Mucosa of gallbladder (tissue), 1 donor: ENCODE measurements around the gene BYSL. TPM values are rescaled to one million over a fixed set of nuclear protein-coding genes. Genes with fewer than 3 reads are reported as not detected.

ENCODE experiments used
- DNase-seq: peaks from one replicate; pipeline ENCODE4 v3.0.0-alpha.2; 2020; ENCODE audit warnings: low spot score
- total RNA-seq: library from RNA; stranded (reverse); gene quantifications from one replicate; pipeline ENCODE4 v1.2.1, GENCODE V29; 2021
- donor health status: DM: no; HTN: no; CAD: no.

The BYSL gene, protein sequence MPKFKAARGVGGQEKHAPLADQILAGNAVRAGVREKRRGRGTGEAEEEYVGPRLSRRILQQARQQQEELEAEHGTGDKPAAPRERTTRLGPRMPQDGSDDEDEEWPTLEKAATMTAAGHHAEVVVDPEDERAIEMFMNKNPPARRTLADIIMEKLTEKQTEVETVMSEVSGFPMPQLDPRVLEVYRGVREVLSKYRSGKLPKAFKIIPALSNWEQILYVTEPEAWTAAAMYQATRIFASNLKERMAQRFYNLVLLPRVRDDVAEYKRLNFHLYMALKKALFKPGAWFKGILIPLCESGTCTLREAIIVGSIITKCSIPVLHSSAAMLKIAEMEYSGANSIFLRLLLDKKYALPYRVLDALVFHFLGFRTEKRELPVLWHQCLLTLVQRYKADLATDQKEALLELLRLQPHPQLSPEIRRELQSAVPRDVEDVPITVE
- total RNA-seq: 9.6 TPM

DNA sequence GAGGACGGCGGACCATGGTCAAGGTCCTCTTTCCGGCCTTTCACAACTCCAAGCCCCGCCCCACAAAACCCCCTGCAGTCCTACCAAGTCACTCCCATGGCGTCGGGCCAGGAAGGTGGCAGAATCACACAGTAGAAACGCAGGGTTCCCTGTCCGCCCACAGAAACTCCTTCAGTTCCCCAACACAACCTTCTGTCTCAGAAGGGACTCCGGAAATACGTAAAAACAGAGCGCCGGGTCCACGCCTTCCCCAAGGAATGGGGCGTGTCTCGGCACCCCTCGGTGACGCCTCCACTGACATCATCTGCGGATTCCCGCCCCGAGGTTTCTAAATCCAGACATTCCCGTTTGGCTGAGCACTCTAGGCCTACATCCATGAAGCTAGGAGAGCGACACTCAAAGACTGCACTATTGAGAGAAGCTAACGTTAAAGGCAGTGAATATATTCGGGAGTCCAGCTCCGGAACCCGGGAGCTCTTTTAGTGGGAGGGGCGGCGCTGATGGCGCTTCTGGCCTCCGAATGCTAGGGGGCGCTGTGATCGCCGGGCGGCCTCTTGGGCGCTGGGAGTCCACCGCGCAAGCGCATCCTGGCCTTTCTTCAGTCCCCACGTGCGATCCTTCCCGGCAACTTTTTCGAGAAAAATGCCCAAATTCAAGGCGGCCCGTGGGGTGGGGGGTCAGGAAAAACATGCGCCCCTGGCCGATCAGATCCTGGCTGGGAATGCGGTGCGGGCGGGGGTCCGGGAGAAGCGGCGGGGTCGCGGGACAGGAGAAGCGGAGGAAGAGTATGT lies at the start of gene BYSL, which contains the start of gene MED20:
TSS of gene BYSL (plus strand) at position 579 of the 791 bp plus-strand sequence. CDS start at position 643, 64 bp downstream.
TSS of gene MED20 (minus strand) at position 219 of the 791 bp plus-strand sequence. CDS start at position 98, 121 bp downstream.
- peak; percentile 95 for DNase-seq

DNA sequence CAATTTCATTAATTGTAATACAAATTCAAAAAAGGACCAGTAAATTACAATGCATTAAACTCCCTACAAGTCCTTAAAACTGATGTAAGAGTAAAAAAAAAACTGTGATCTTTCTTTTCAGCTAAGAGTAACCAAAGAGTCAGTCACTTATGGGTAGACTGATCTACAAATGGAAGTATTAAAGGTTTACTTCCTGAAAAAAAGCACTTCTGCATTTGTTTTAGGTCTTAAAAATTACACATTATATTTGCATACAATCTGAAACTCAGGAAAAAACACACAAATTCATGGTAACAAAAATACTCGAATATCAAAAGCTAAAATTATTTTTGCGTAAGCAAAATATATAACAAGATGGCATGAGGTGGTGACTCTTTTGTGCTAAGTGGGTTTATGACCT lies 49.6 kb upstream of the BYSL start:
- DNase-seq: no peak

DNA sequence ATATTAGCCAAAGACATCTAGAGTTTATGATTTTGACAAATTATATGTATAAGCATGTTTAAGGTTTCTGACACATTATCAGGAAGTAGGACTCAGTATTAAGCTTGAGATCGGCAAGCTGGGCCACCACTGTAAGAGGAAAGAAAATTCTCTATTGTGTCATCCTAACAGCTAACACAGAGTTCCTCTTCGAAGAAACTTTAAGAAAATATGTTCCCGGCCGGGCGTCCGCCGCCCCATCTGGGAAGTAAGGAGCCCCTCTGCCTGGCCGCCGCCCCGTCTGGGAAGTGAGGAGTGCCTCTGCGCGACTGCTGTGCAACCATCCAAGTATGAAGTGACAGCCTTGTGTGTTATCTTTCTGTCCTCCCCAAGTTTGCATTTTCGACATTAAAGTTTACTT lies 49.2 kb upstream of the BYSL start:
- no peak for DNase-seq

DNA sequence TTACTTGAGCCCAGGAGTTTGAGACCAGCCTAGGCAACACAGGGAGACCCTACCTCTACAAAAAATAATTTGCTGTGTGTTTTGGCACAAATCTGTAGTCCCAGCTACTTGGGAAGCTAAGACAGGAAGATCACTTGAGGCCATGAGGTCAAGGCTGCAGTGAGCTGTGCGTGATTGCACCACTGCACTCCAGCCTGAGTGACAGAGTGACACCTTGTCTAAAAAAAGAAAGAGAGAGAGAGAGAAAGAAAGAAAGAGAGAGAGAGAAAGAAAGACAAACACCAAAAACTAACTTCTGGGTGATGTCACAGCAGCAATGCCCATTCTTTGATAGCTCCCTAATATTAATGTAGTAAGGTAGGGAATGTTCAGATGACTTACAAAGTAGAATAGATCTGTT lies 46.6 kb upstream of the BYSL start:
- DNase-seq: no peak

DNA sequence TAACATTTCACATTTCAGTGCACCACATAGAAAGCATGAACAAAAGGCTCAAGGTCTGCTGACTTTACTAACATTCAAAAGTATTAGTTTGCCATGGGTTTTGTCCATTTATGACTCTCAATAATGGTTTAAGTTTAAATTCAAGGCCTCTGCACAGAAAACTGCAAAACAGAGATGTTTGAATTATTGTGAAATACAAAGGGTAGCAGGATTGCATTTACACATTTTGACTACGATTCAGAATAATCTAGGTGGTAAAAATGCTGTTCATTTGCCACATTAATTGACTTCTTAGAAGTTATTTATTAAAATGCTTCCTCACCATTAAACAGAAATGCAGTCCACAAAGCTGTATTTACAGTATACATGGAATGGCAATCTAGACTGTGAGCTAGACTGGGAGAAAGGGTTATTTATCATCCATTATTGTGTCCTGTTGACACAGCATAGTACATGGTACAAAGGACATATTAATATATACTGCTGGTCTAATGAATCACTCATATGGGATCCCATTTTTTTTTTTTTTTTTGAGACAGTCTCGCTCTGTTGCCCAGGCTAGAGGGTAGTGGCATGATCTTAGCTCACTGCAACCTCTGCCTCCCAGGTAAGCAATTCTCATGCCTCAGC lies 44.1 kb upstream of the BYSL start:
- DNase-seq: no peak

DNA sequence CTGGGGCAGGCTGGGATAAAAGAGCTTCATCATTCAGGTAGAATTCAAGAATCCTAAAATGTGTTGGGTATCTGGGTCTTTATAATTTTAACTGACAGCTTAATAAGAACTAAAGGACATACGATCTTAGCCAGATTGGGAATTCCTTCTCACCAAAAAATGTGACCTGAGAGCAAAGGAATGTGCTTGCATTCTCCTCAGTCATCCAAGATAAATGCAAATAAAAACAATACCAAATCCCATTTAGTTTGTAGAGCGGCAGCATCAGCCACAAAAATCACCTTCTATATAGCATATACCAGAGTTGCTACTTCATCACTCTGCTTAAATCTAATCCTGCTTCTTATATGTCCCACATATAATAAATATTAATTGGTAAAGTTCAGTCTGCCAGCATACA lies 43.1 kb upstream of the BYSL start:
- no peak for DNase-seq

DNA sequence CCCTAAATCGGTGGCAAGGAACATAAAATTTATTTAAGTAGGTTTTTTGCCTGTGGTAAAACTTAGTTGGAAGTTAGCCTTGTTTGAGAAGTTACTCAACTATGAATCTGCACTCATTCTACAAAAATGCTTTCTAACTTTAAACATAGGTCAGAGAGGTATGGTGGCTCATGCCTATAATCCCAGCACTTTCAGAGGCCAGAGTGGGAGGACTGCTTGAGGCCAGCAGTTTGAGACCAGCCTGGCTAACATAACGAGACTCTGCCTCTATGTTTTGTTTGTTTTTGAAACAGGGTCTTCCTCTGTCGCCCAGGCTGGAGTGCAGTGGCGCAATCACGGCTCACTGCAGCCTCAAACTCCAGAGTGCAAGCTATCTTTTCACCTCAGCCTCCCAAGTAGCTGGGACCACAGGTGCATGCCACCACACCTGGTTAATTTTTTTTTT lies 42.3 kb upstream of the BYSL start:
- DNase-seq: no peak

DNA sequence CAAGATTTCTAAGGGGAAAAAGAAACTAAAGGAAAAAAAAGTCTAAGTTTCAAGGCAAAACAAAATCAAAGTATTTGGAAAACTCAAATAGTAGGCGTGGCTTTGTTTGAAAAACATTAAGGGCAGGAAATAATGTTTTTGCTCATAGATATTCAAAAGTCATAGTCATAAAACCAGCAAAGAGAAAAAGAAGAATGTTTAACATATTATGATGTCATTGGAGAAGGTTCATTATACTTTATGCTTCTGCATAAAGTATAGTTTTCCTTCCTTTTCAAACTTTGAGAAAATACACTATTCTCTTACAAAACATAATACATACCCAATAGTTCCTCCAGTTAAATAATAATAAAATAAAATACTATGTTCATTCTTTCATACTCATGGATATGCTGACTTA lies 39.8 kb upstream of the BYSL start:
- DNase-seq: no peak

DNA sequence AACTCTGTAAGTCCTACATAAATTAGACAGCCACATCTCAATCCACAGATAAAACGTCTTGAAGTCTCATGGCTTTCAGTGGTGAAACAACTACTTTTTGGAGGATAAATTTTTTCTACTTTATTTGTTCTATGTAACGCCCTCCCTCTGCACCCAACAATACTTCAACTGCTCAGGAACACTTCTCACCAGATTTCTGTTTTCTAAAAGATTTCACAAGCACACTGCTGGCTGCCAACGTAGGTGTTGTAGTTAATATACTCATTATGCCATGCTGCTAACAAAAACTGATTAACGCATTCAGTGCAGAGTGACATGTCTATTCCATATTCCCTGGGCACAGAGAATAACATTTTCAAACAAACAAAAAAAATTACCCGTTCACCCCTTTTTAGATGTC lies 36.3 kb upstream of the BYSL start:
- no peak for DNase-seq

DNA sequence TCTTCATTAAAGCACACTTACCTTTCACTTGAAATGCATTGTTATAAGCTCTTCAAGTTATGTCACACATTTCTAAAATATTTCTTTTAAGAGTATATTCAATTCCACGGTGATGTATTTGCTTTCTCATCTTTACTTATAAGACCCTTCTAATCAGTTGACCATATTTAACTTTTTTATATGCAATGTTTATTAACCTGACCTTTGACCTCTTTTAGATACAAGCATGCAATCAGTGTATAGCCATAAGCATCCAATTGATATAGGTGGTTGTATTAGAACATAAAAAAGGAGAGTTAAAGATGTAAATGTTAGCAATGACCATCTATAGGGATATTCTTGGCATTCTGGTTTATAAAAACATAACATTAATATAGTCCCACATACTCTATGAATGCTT lies 35.4 kb upstream of the BYSL start:
- DNase-seq: no peak

DNA sequence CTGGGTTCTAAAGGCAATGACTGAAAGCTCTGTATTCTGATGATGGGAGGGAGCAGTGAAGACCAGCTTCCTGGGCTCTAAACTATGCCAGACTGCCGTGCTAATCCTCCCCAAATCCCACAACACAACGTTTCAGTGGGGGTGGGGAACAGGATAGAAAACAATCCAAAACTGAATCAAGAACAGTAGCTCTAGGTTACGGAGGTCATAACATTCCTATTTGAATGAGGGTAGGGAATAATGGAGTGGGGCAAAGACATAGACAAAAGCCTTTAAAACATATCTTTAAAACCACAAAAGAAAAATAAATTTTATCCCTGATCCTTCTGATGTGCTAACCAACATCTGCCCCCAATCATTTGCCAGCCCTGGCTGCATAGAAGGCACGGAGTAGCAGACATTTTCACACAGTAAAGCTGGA lies 34.0 kb upstream of the BYSL start:
- no peak for DNase-seq

DNA sequence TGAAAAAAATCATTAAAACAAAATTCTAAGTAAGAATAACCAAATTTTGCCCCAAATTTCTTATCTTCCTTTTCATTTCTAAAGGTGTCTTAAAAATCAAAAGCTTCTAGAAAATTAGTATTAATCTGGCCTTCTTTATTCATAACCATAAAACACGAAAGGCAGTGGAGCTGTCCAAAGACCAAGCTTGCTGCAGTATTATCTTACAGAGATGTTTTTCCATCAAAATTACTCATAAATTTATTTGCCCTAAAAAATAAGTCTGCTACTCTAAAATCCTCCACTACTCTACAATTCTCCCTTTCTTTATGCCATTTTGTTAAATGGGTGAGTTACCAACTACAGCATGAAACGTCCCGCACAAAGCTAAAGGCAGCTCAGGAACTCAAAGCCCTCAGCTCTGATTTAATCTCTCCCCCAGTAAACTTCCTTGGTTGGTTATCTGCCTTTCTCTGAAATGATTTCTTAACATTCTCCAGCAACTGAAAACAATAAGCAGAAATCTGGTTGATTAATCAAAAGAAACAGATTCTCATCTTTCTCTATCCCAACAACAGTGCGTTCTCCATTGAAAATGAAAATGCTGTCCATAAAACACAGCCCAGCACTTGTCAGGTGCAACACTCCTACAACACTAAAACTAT lies 28.3 kb upstream of the BYSL start:
- no peak for DNase-seq

DNA sequence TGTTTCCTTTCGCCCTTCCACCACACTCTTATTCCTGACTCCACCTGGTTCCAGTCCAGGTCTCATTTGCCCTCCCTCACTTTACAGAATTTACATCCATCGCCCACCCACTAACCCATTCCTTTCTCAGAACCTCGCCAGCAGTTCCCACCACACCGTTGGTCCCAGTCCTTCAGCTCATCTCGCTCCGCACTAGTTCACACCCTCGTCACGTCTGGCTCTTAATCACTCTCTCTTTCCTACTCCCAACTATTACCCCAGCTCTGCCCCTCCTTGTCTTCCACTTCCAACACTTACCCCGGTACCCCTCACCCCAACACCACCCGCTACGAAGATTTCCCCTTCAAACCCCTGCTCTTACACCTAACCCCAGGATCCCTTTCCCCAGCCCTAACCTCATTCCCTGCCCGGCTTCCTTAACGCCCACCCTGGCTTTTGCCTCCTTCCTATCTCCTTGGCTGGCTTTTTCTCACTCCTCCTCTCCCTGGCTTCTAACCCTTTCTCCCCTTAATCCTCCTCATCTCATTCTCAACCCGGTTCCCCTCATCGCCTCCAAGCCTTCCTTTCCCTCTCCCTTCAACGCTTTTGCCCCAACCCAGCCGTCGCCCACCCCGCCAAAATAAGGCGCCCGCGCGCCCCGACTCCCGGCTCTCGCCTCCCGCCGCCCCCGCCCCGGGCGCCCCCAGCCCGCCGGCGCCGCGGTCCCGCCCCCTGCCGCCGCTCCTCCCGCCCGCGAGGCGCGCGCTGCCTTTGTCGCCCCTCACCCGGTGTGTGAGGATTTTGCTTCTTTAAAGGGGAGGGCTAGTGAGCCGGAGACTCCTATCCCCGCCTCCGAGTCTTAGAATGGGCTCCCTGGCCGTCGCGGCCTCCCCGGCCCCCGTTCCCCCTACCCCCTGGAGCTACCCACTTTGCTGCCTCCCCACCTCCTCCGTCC lies 26.7 kb upstream of the BYSL start:
- no peak for DNase-seq

DNA sequence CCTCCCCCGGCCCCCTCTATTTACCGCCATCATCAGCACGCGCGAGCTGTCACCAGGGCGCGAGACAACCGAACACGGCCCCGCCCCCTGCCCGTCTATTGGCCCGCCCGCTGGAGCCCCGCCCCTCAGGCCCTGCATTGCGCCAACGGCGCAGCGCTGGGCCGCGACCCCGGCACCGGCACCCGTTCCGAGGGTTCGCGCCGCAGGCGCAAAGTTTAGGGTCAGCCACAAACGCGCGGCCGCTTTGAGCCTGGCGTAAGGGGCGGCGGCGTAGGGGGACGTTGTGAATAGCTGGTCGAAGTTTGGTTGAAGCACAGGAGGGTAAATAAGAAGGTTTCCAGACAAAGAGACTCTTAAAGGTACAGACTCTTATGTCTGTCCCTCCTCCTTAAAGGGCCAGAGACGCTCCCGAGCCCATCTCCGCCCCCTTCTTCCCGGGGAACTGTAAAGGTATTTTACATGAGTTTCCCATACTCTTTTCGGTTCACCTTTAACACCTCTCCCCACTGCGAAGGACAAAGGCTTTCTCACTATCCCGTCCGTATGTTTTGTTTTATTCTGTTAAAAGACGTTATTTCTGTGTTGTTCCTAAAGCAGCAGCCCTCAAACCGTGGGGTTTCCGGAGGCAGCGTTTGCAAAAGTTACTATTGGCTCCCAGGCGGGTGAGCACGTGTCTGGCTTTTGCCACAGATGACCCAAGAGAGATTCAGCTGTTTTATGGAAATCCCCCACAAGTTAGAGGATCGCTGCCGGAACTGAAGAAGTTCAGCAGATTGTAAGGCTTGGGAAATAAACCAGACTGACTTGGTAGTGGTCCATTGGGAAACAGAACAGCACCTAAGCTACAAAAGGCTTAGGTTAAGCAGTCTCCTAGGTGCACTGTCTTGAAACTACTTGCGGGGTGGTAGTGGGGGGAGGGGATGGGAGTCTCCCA lies 25.7 kb upstream of the BYSL start, which contains the start of gene USP49:
TSS of gene USP49 (minus strand) at position 76 of the 934 bp plus-strand sequence. CDS start 88,392 bp downstream, outside the sequence.
- peak; percentile 84 for DNase-seq

DNA sequence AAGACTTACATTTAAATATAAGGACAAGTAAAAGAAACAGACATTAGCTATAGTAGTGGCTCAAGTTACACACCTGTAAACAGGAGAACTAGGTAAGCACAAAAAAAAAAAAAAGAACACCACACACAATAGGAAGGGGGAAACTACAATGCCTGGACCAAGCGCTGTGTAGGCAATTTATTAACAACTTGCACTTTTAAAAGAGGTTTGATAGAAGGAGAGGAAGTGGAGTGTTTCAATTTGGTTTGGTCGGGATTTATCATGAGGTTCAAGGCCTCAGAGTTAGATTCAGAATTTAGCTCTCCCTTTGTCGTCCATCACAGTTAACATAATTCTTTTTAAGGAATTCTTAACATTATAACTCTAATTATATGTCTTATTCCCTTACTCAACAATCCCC lies 25.0 kb upstream of the BYSL start:
- no peak for DNase-seq

DNA sequence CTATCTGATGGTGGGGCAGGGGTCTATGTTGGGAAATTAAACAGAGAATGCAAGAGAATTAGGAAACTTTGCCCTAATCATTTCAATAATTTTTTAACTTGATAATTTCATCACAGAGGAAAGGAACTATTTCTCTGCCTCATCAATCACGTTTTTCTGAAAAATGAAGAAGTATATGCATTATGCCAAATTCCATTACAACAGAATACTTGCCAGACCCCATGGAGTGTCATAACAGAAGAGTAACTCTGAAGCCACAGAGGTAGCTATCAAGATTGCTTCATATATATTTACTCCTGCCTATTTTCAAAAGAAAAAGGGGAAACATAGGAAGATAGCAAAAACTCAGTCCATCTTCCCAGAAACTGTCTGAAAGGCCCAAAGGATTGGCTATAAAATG lies 20.4 kb upstream of the BYSL start:
- DNase-seq: no peak

DNA sequence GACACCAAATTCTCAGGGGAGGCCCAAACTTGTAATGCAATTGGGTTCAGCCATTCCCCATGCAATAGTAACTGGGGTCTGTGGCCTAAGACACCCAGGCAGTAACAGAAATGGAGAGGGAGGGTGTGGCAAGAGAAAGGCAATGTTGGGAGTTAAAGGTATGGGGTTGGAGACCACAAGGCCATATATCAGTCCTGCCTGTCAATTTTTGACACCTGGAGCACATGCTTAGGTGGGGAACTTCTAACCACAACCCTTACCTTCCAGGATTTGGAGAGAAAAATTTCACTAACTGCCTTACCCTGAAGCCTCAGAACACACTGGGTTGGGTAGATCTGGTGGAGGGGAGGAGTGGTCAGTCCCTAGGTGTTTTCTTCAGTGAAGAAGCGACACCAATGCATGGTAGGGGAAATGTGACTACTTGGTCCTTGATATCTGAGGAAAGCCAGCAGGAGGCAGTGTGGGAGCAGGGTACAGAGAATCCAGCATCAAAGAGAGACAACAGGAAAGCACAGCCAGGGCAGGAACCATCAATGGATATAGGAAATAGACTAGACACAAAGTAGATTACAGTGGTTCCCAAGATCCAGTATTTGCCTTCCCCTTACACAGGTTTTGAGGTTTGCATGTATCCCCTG lies 19.3 kb upstream of the BYSL start:
- peak; percentile 34 for DNase-seq

DNA sequence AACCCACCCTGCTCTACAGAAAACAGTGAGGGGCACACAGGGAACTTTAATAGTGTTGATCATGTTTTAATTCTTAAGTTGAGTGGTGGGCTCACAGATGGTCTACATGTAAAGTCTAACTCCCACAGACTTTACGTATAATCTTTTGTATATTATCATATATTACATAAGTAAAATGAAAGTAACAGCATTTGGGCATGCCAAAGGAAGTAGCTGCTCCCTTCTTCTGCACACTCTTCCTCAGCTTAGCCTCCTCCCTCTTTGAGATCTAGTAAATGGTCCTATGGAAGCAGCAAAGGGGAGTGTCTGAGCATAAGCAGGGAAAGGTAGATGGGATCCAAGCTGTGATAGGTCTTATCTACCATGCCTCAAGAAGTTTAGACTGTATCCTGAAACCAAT lies 11.6 kb upstream of the BYSL start:
- DNase-seq: no peak

DNA sequence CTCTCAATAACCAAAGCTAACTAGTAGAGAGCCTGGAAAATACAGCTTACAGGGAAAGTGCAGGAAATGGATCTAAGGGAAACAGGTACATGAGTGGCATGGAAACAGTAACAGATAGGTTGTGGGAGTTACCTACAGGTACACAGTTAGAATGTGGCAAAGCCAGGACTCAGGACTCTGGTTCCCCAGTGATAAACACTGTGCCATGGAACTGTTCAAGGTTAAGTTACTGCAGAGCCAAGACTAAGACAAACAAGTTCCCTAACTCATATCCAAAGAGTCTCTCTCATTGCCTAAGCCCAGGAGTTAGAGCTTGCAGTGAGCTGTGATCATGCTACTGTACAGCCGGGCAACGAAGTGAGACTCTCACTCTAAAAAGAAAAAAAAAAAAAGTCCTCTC lies 7.0 kb upstream of the BYSL start:
- DNase-seq: no peak
